ENCODE results near the gene GNG12.

DNA sequence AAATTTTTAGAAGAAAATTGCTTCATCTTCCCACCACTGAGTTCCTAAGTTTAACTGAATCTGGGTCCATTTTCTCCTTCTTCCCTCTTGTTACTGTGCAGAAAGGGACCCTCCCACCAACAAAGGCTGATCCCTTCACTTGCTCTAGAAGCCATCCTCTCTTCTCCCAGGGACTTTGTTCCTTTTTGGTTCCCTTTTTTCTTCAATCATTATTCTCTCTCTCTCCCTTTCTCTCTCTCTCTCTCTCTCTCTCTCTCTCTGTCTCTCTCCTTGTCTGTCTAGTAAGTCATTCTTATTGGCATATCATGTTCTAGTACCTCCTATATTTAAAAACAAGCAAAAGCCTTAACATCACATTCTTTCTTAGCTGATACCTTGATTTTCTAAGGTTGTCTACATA is 180.0 kb downstream of the GNG12 start:
- TF ChIP-seq, protein P1, sequence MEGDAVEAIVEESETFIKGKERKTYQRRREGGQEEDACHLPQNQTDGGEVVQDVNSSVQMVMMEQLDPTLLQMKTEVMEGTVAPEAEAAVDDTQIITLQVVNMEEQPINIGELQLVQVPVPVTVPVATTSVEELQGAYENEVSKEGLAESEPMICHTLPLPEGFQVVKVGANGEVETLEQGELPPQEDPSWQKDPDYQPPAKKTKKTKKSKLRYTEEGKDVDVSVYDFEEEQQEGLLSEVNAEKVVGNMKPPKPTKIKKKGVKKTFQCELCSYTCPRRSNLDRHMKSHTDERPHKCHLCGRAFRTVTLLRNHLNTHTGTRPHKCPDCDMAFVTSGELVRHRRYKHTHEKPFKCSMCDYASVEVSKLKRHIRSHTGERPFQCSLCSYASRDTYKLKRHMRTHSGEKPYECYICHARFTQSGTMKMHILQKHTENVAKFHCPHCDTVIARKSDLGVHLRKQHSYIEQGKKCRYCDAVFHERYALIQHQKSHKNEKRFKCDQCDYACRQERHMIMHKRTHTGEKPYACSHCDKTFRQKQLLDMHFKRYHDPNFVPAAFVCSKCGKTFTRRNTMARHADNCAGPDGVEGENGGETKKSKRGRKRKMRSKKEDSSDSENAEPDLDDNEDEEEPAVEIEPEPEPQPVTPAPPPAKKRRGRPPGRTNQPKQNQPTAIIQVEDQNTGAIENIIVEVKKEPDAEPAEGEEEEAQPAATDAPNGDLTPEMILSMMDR (IDR thresholded peaks at IDR 0.05 in 4 of 5, conservative IDR thresholded peaks at IDR 0.05 in 1 of 5): no peak
- no peak for TF ChIP-seq POLR2A (IDR thresholded peaks at IDR 0.05)
